Activated CD4-positive, alpha-beta T cell treated with anti-CD3 and anti-CD28 coated beads, Interleukin-2, amount 10 ng/mL, durations not matched to agents 24 days and 14 days (primary cell): ENCODE measurements around the gene HOXC11. TPM values are rescaled to one million over a fixed set of nuclear protein-coding genes. Genes with fewer than 3 reads are reported as not detected.

ENCODE experiments used
- DNase-seq: peaks from one replicate; pipeline ENCODE4 v3.0.0; 2022
- H3K27ac Mint-ChIP-seq: one replicate; pipeline ENCODE4 v1.8.0; 2022; ENCODE audit warnings: mild to moderate bottlenecking, mixed read lengths
- H3K27me3 Mint-ChIP-seq: one replicate; pipeline ENCODE4 v1.8.0; 2022; ENCODE audit warnings: mixed read lengths
- H3K36me3 Mint-ChIP-seq: one replicate; pipeline ENCODE4 v1.8.0; 2022; ENCODE audit warnings: low read depth, mild to moderate bottlenecking, mixed read lengths
- H3K4me1 Mint-ChIP-seq: one replicate; pipeline ENCODE4 v1.8.0; 2021; ENCODE audit warnings: mixed read lengths
- H3K4me3 Mint-ChIP-seq: one replicate; pipeline ENCODE4 v1.8.0; 2022; ENCODE audit warnings: mild to moderate bottlenecking, moderate library complexity, mixed read lengths
- H3K9me3 Mint-ChIP-seq: one replicate; pipeline ENCODE4 v1.8.0; 2021; ENCODE audit warnings: mixed read lengths
- intact Hi-C: fragments of 100-400 bp; cut with micrococcal nuclease; formaldehyde crosslinking; loops from one replicate; pipeline ENCODE4 v1.15.1; 2023
- total RNA-seq: library from RNA; stranded (reverse); gene quantifications from 2 replicates; pipeline ENCODE4 v1.2.3, GENCODE V29; 2022

HOXC11 gene
- total RNA-seq, 1 donor from 2014 or later: not detected

DNA sequence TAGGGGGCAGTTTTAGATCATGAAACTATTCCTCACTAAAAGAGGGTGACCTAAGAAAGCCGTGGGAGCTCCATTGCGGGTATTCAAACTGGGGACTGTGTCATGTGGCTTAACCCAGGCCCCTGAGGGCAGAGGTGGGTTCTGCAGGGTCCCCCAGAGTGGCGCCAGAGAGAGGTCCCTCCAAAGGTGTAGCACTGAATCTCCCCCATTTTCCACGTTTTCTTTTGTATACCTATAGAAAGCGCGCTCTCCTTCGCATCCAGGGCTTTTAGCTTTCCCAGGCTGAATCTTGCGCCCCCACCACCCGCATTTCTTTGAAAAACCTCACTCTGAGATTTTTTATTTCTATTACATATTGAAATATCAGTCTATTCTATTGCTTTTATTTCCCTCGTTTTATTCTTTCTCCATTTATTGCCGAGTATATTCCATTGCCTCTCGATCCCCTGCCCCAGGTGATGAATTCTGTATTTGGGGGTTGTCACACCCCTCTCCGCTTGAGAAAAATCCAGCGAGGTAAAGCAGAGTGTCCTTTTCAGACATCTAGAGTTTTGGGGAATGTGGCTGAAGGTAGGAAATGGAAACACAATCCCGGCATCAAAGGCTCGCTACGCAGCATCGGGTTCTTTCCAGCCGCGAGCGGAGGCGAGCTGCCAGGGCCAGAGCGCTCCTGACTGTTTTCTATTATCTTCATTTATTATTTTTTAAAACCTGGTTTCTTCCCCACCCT is 35.2 kb upstream of the HOXC11 start:
- intact Hi-C loops: loop anchor here (2.0 to 10.0 kb wide), 2 partner anchors 13 to 57 kb away; no protein-coding TSS in a partner anchor
- H3K36me3 Mint-ChIP-seq: no peaks in the 10 kb centered on the region
- DNase-seq: no peak
- H3K4me1 Mint-ChIP-seq: peaks cover 2% of the 10 kb centered on the region
- peaks cover 7% of the 10 kb centered on the region for H3K9me3 Mint-ChIP-seq
- H3K4me3 Mint-ChIP-seq: no peak overlapping the region
- H3K27me3 Mint-ChIP-seq: peaks cover 87% of the 10 kb centered on the region
- H3K27ac Mint-ChIP-seq: peak overlapping the region; percentile 15

DNA sequence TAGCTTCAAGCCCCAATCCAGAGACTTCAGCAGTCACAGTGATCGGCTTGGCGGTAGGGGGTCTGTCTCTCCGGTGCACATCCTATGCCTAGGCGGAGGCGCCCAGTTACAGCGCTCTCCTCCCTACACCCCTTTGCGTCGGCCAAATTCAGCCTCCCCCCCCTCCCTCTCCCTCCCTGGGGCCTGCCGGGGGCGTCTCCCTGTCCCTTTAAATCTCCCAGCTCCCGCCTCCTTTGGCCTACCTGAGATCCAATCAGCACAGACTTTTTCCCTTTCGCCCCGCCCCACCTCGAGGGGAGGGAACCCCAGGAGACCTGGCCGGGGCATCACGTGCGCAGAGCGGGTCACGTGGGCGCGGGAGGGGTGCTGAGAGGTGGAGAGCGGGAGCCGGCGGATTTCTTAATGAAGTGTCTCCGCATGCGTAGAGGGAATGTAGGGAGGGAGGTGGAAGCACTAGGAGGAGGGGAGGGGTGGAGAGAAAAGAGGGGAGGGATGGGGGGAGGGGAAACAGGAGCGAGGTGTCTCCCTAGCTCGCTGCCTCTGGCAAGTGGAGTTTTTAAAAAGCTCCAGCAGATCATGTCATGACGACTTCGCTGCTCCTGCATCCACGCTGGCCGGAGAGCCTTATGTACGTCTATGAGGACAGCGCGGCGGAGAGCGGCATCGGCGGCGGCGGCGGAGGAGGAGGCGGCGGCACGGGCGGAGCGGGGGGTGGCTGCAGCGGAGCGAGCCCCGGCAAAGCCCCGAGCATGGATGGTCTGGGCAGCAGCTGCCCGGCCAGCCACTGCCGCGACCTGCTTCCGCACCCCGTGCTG is 34.4 kb upstream of the HOXC11 start, which contains the start of gene HOXC13:
Gene HOXC13, plus strand, starts transcription at position 506 of the 815 bp plus-strand sequence. Its CDS starts 76 bp downstream, at position 582.
- DNase-seq: no peak
- no peak within 1 kb of the TSS for H3K27ac Mint-ChIP-seq
- H3K36me3 Mint-ChIP-seq: no peaks in the 10 kb centered on the region
- no peak within 1 kb of the TSS for H3K4me3 Mint-ChIP-seq
- H3K27me3 Mint-ChIP-seq: peaks cover 85% of the 10 kb centered on the region
- H3K4me1 Mint-ChIP-seq: peaks cover 2% of the 10 kb centered on the region
- peaks cover 7% of the 10 kb centered on the region for H3K9me3 Mint-ChIP-seq
- intact Hi-C loops: loop anchor here (10.0 kb wide), 1 partner anchor 56 kb away; no protein-coding TSS in a partner anchor

DNA sequence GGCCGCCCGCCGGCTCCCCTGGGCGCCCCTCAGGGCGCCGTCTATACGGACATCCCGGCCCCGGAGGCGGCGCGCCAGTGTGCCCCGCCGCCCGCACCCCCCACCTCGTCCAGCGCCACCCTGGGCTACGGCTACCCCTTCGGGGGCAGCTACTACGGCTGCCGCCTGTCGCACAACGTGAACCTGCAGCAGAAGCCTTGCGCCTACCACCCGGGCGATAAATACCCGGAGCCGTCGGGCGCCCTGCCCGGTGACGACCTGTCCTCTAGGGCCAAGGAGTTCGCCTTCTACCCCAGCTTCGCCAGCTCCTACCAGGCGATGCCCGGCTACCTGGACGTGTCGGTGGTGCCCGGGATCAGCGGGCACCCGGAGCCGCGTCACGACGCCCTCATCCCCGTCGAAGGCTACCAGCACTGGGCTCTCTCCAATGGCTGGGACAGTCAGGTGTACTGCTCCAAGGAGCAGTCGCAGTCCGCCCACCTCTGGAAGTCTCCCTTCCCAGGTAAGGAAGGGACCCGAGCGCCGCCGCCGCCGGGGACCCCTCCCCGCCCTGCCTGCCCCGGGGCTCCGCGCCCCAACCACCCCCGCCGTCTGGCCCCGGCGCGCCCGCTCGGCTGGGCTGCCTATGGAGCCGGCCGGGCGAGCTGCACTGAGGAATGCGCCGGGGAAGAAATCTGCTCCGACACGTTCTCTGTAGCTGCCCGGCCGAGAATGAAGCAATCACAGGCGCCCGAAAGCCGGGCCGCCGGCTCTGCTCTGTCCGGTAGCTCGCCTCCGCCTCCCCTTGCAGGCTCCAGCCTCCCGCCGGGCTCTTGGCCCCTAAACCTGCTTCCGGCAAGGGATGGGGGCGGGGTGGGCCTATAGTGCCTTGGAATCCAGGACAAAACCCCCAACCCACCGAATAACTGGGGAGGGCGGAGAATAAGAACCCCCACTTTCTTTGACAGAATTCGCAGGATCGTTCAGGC is 33.5 kb upstream of the HOXC11 start:
- no peak overlapping the region for H3K4me3 Mint-ChIP-seq
- H3K27me3 Mint-ChIP-seq: peaks cover 85% of the 10 kb centered on the region
- no peaks in the 10 kb centered on the region for H3K36me3 Mint-ChIP-seq
- DNase-seq: no peak
- no peak overlapping the region for H3K27ac Mint-ChIP-seq
- intact Hi-C loops: loop anchor here (10.0 kb wide), 1 partner anchor 55 kb away; no protein-coding TSS in a partner anchor
- H3K4me1 Mint-ChIP-seq: peaks cover 2% of the 10 kb centered on the region
- peaks cover 7% of the 10 kb centered on the region for H3K9me3 Mint-ChIP-seq

DNA sequence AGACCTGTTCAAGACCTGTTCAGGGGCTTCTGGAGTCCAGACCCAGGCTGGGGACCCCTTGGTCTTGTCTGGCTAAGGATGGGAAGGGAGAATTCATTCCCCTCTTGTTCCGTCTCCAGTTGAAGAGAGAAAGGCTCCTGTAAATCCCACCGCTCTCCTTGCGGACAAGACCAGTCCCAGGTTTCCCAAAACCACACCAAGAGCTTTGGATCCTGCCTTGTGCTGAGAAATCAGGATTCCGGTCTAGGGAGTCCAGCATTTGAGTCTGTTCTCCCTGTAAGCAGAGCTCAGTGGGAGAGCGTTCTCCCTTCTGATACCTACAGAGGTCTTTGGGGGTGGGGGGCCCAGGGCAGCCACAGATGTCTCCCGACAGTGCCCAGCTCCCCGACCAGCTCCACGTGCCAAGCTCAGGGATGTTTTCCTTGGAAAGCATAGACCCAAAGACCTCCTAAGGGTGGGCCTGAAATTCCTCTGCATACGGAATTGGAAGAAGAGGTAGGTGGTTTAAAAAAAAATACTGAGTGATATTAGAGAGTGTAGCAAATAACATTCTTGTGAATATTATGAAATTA is 32.4 kb upstream of the HOXC11 start:
- H3K27ac Mint-ChIP-seq: no peak overlapping the region
- no peaks in the 10 kb centered on the region for H3K36me3 Mint-ChIP-seq
- peaks cover 86% of the 10 kb centered on the region for H3K27me3 Mint-ChIP-seq
- no peak overlapping the region for H3K4me3 Mint-ChIP-seq
- intact Hi-C loops: no loop called here
- H3K9me3 Mint-ChIP-seq: peaks cover 7% of the 10 kb centered on the region
- DNase-seq: no peak
- peaks cover 2% of the 10 kb centered on the region for H3K4me1 Mint-ChIP-seq

DNA sequence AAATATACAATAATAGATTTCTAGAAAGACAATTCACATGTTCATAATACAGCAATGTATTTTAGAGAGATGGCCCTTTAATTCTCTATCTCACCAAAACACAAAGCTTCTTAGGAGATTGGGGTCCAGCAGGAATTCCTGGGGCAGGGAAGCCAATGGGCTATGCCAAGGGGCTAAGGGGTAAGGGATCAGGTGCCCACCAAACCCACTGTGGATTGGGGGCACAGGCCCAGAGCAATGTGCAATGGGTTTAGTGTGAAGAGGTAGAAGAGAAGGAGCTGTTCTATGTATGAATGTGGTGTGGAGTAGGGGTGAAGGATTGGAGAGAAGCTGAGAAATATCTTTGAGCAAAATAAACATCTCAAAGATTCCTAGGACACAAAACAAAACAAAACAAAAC is 31.7 kb upstream of the HOXC11 start:
- Mint-ChIP-seq H3K9me3 (peaks cover 7% of the 10 kb centered on the region), H3K27me3 (peaks cover 86% of the 10 kb centered on the region), H3K27ac (no peak overlapping the region), H3K36me3 (no peaks in the 10 kb centered on the region), H3K4me1 (no peaks in the 10 kb centered on the region), H3K4me3 (no peak overlapping the region)
- no peak for DNase-seq
- intact Hi-C loops: no loop called here

DNA sequence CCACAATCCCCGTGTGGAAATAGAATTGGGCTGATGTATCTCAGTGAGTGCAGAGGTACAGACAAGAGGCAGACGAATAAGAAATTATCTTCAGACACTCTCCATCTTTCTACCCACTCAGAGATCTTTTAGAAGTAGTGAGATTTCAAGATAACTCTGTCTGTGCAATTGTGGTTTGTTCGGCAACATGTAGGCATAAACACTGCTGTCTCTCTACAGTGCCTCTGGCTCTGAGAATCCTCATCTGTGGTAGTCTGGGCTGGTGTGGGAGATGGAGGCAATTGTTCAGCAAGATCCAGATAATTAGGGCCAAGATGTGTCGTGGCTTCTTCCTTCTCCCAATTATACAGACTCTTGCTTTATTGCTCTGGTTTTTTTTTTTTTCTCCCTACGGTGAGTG is 31.2 kb upstream of the HOXC11 start:
- H3K4me3 Mint-ChIP-seq: no peak overlapping the region
- no peak for DNase-seq
- H3K36me3 Mint-ChIP-seq: no peaks in the 10 kb centered on the region
- H3K27me3 Mint-ChIP-seq: peaks cover 87% of the 10 kb centered on the region
- no peak overlapping the region for H3K27ac Mint-ChIP-seq
- intact Hi-C loops: no loop called here
- H3K4me1 Mint-ChIP-seq: no peaks in the 10 kb centered on the region
- peaks cover 7% of the 10 kb centered on the region for H3K9me3 Mint-ChIP-seq

DNA sequence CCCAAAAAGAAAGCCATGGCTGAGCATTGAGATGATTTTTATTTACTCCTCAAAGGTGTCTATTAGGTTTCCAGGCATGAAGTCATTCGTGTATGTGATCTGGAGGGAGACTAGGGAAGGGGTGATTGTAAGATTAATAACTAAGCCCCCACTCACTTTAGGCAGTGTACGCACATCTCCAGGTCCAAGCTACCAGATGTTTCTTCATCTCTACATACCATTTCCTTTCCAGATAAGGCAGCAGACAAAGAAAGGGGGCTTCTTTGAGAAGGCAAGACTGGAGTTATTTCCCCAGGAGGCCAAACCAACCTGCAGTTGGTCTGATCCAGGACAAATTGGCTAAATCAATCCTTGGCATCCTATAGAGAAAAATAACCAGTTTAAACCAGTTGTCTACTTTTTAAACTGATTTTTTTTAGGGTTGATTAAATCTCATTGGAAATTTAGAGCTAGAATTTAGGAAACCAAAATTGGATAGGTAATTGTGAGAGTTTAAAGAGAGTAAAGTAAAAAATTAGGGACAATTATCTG is 30.4 kb upstream of the HOXC11 start:
- no peak overlapping the region for H3K27ac Mint-ChIP-seq
- no peak for DNase-seq
- peaks cover 85% of the 10 kb centered on the region for H3K27me3 Mint-ChIP-seq
- H3K36me3 Mint-ChIP-seq: no peaks in the 10 kb centered on the region
- no peaks in the 10 kb centered on the region for H3K4me1 Mint-ChIP-seq
- H3K4me3 Mint-ChIP-seq: no peak overlapping the region
- intact Hi-C loops: no loop called here
- peaks cover 3% of the 10 kb centered on the region for H3K9me3 Mint-ChIP-seq

DNA sequence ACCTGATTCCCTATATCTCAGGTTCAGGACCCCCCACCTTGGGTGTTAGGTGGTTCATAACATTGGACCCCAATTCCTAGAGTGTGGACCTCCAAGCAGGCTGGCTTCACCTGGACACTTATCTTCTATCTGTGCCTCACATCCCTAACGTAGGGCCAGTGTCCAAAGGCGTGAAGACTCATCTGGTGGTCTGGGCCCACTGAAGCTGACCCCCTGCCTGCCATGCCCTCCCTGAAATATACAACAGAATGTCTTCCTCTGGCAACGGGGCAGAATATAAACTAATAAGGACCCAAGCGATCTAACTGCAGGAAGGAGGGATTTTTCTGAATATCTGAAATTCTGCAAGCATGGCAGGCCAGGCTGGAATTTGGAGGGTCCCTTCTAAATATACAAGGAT is 28.7 kb upstream of the HOXC11 start:
- H3K36me3 Mint-ChIP-seq: no peaks in the 10 kb centered on the region
- intact Hi-C loops: no loop called here
- H3K27ac Mint-ChIP-seq: no peak overlapping the region

DNA sequence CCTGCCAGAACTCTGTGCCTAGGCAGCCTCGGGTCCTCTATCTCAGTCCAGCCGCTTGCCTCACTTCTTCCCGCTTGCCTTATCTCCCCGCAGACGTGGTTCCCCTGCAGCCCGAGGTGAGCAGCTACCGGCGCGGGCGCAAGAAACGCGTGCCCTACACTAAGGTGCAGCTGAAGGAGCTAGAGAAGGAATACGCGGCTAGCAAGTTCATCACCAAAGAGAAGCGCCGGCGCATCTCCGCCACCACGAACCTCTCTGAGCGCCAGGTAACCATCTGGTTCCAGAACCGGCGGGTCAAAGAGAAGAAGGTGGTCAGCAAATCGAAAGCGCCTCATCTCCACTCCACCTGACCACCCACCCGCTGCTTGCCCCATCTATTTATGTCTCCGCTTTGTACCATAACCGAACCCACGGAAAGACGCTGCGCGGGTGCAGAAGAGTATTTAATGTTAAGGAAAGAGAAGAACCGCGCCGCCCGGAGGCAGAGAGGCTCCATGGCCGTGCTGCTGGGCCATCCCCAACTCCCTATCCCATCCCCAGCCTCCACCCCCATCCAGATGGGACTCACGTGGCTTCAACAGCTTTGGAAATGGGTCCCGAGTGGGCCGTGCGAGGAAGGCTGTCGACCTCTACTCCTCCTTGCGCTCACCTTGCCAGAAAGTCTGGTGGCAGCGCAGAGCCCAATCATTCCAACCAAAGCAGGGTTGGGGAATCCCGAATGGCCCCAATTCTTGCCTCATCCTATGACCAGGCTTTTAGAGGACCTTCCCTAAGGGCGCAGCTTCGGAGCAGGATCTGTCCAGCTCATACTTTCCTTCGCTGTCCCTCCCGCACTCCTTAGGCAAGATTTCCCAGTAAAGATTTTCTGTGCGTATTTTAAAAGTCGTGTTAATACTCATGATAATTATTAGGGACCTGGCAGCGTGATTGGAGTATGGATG is 27.7 kb upstream of the HOXC11 start:
- intact Hi-C loops: no loop called here
- H3K4me1 Mint-ChIP-seq: no peaks in the 10 kb centered on the region
- peaks cover under 1% of the 10 kb centered on the region for H3K9me3 Mint-ChIP-seq
- DNase-seq: no peak
- no peak overlapping the region for H3K27ac Mint-ChIP-seq
- peaks cover 89% of the 10 kb centered on the region for H3K27me3 Mint-ChIP-seq
- H3K36me3 Mint-ChIP-seq: no peaks in the 10 kb centered on the region
- H3K4me3 Mint-ChIP-seq: no peak overlapping the region

More for the DNA sequence above, 28.7 kb upstream of the HOXC11 start:
- Mint-ChIP-seq H3K4me1 (no peaks in the 10 kb centered on the region), H3K27me3 (peaks cover 89% of the 10 kb centered on the region), H3K4me3 (no peak overlapping the region), H3K9me3 (peaks cover 3% of the 10 kb centered on the region)
- DNase-seq: no peak

DNA sequence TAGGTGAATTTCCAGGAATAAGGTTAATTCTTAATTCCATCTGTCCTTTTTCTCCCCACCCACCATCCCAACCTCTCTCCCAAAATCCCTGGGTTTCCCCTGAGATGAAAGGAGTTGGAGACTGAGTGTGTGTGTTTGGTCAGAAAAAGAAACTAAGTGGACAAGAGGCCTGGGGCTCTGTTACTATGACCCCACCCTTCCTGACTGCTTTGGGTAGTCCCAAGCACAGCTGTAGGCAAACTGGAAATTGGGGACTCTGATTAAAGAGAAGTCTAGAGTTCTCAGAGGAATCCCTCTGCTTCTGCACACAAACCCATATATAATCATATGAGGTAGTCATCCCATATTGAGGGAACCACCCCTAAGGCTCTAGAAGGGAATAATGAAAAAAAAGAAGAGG is 25.2 kb upstream of the HOXC11 start:
- Mint-ChIP-seq H3K36me3 (no peaks in the 10 kb centered on the region), H3K27me3 (peaks cover 90% of the 10 kb centered on the region), H3K4me1 (no peaks in the 10 kb centered on the region), H3K9me3 (no peaks in the 10 kb centered on the region), H3K27ac (no peak overlapping the region), H3K4me3 (no peak overlapping the region)
- DNase-seq: no peak
- intact Hi-C loops: no loop called here

DNA sequence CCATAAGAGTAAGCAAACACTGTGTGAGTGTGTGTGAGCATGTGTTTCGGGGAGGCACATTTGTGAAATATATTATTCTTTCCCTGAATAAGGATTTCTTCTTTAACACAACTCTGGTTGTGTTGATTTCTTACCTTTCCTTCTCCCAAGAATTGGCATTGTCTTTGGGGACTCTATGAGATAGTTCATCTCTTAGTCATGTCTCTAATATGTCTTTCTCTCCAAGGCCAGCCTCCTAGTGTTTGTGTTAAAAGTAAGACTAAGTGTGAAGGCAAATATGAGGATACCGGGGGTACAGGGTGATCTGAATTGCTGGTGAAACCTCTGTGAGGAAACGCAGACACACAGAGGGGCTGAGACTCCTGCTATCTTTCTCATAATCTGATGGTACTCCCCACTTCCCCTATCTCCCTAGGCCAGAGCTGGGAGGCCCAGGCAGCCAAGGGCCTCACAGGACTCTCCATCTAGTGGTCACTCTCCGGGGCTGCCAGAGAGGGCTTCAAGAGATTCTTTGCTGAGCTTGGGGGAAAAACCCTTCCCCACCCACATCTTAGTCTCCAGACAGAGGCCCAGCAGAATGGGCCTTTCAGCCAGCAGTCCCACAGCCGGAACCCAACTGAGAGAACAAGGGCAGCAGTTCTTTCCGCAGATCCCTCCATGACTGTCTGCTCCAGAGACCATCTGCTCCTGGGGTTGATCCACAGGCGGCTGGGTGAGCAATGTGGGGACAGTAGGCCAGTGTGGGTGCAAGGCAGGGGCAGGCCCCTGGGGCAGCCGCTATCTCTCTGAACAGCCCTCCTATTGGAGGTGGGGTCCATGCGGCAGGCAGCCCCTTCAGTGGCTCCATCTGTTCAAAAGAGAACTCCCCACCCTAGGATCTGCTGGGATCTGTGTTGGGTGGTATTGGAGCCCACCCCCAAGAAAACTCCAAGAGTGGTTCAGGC is 24.0 kb upstream of the HOXC11 start:
- intact Hi-C loops: no loop called here
- Mint-ChIP-seq H3K27me3 (peaks cover 91% of the 10 kb centered on the region), H3K27ac (no peak overlapping the region), H3K9me3 (peaks cover 4% of the 10 kb centered on the region), H3K4me3 (no peak overlapping the region), H3K36me3 (peaks cover 1% of the 10 kb centered on the region), H3K4me1 (no peaks in the 10 kb centered on the region)
- no peak for DNase-seq
